ELR (cell line): Measurements from ENCODE around the gene CCDC124.

Experiments
- DNase-seq: peaks from one replicate; pipeline ENCODE4 v3.0.0-alpha.2; 2015; ENCODE audit warnings: low read depth

CCDC124 gene

GRCh38 chr19:17936379-17936778 is 3.6 kb downstream of the CCDC124 start:
- DNase-seq = no peak

- no peak for DNase-seq
Measured at GRCh38 chr19:17937371-17937900, 4.6 kb downstream of the CCDC124 start.

DNA sequence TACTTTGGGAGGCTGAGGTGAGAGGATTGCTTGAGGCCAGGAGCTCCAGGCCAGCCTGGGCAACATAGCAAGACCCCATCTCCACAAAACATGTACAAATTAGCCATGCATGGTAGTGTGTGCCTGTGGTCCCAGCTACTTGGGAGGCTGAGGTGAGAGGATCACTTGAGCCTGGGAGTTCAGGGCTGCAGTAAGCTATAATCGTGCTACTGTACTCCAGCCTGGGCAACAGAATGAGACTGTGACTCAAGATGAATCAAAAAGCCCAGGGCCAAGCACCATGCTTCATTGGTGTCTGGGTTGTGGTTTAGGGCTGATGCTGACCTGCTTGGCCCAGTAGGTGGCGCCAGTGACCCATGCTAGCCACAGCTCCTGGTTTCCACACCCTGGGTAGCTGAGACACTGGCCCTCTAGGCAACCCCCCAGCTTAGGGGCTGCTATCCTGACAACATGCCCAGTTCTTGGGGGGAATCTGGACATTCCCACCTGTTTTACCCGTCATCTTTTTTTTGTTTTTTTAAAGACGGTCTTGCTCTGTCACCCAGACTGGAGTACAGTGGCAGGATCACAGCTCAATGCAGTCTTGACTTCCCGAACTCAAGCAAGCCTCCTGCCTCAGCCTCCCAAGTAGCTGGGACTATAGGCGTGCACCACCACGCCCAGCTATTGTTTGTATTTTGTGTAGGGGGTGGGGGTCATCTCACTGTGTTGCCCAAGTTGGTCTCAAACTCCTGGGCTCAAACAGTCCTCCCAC is 5.5 kb downstream of the CCDC124 start:
- DNase-seq = peak; percentile 95

DNA sequence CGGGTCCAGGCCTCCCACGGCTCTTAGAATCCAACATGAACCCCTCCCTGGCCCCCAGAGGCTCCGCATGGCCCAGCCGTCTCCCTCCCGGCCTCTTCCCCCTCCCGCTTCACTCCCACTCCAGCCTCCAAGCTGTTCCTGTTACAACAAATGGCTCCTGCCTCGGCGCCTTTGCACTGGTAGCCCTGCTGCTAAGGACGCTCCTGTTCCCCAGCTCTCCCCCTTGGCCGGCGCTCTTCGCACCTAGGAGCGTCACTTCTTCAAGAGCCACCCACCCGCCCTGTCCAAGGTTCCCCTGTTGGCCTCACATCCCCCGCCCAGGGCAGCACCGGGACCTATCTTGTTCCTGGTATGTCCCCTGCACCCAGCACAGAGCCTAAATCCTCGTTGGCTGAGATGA is 9.4 kb downstream of the CCDC124 start:
- DNase-seq = no peak

- no peak for DNase-seq
Measured at GRCh38 chr19:17942582-17943273, 9.9 kb downstream of the CCDC124 start.

DNA sequence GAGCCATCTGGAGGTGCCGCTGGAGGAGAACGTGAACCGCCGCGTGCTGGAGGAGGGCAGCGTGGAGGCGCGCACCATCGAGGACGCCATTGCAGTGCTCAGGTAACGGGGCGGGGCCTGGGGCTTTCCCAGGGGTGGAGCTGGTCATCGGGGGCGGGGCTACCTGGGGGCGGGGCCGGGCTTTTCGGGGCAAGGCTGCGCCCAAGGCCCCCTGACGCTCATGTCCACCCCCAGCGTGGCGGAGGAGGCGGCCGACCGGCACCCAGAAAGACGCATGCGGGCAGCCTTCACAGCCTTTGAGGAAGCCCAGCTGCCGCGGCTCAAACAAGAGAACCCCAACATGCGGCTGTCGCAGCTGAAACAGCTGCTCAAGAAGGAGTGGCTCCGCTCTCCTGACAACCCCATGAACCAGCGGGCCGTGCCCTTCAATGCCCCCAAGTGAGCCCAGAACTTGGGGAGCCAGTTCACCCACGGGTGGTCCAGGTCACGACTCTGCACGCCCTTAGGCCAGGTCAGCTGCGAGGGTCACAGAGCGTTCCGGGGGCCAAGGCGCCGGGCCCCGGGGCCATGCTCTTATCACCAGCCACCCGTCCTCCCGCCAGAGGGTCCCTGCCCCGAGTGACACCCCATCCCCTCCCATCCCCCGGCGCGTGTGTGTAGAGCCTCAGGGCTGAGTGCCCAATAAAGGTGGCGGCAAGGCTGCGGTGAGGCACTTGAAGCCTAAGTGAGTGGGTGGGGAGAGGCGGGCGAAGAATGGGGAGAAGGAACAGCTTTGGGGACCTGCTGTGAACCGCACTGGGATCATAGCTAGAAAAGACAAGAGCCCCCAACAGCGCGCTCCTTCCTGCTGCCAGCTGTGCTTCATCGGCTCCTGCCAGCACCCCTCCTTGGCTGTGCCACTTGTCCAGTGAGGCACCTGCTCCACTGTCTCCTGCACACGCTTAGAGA is 10.7 kb downstream of the CCDC124 start:
- DNase-seq = no peak

GRCh38 chr19:17944301-17944700 is 11.5 kb downstream of the CCDC124 start:
- DNase-seq = peak; percentile 91

DNA sequence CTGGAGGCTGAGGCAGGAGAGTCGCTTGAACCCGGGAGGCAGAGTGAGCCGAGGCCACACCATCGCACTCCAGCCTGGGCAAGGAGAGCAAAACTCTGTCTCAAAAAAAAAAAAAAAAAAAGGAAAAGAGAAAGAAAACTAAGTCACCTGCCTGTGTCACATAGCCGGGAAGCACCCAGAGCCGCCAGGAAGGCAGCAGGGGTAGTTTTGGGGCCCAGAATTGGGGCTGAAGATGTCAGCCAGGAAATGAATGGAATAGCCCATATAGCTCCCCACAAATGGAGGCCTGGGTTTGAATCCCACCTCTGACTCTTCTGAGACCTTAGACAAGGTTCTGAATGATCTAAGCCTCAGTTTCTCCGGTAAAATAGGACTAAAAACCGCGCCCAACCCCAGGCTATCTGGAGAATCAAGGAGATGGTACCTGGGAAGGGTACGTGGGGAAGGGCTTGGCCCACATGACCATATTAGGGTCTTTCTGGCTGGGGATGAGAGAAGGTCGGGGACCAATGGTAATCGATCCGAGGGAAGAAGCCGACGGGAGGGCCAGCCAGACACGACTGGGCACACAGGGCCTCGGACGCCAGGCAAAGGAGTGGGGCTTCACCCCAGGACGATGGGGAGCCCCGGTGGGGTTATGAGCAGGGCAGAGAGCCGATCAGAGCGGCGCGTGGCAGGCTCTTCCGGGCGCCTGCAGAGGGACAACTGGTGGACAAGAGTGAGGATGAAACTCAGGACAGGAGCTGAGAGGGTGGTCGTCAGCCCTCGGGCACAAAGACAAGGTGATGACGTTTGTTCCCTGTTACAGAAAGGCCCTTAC is 14.4 kb downstream of the CCDC124 start:
- DNase-seq = no peak

DNA sequence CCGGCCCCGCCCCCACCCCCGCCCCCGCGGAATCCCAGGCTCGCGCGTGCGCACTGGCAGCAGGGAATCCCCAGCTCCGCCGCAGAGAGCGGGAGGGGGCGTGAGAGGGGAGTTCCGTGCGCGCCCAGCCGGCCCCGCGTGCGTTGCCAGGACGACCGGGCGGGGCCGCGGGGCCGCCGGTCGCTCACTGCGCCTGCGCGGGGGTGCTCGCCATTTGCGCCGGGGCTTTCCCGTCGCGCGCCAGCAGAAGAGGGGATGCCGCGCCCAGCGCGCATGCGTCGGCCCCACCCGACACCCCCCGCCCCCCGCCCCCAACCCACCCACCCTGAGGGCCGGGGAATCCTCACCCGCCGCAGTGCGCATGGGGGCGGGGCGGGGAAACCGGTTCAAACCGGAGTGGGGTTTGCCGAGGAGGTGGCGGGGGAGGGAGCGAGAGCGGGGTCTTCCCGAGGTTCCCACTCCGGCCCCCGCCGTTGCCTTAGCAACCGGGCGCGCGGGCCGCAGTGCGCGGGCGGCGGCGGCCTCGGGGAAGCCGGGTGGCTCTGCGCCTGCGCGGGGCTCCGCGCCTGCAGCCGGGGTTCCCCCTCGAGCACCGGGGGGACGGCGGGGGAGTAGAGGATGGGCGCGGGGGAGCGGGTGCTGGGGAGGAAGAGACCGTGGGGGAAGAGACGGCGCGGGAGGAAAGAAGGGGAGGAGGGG is 15.1 kb downstream of the CCDC124 start:
- DNase-seq = peak; percentile 93

GRCh38 chr19:17948514-17948900 is 15.7 kb downstream of the CCDC124 start:
- no peak for DNase-seq

- DNase-seq = no peak
Measured at GRCh38 chr19:17948931-17949930, 16.4 kb downstream of the CCDC124 start.

DNA sequence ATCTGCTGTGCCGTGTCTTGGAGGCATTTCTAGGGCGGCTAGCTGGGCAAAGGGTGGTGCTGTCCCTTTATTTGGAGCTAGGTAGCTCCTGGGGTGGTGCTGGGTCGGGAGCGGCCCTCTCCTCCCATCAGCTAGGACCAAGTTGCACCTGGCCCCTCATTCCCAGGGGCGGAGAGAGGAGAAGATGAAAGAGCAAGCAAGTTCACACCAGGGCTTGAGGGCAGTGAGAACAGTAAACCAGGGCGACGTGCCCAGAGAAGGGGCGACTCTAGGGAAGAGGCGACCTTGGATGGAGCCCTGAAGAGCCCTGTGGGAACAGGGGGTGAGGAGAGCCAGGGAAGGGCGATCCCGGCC is 17.1 kb downstream of the CCDC124 start:
- DNase-seq = no peak

DNA sequence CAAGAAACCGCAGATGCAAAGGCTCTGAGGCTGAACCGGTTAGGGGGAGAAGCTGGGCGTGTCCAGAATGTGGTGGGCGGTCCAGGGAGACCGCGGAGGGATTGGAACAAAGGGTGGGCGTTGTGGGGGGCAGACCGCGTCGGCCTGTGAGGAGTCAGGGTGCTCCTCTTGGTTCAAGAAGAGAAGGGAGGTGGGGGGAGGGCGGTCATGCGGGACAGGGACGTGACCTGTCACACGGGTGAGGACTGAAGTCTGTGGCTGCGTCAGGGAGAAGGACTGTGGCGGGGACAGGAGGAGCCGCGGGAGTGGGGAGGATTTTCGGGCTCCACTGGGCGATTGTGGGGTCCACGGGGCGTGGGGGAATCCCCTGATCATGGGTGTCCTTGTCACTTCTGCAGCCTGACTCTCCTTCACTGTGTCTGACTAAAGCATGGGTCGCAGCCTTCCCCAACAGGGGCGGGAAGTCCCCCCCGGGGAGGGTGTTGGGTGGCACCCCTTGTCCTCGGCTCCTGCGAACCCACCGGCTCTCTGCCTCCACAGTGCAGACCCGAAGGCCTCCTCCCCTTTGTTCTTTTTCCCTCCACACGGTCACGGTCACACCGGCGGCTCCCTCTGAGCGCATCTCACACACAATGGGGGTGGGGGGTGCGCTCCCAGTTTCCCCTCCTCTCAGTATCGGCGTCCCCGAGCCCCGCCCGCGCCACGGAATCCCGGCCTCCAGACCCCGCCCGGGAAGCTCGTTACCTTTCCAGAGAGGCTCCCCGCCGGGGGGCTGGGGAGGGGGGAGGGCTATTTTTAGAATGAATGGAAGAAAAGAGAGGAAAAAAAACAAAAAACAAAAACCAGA is 17.7 kb downstream of the CCDC124 start:
- no peak for DNase-seq

GRCh38 chr19:17951157-17951989 is 18.6 kb downstream of the CCDC124 start:
- DNase-seq = no peak

DNA sequence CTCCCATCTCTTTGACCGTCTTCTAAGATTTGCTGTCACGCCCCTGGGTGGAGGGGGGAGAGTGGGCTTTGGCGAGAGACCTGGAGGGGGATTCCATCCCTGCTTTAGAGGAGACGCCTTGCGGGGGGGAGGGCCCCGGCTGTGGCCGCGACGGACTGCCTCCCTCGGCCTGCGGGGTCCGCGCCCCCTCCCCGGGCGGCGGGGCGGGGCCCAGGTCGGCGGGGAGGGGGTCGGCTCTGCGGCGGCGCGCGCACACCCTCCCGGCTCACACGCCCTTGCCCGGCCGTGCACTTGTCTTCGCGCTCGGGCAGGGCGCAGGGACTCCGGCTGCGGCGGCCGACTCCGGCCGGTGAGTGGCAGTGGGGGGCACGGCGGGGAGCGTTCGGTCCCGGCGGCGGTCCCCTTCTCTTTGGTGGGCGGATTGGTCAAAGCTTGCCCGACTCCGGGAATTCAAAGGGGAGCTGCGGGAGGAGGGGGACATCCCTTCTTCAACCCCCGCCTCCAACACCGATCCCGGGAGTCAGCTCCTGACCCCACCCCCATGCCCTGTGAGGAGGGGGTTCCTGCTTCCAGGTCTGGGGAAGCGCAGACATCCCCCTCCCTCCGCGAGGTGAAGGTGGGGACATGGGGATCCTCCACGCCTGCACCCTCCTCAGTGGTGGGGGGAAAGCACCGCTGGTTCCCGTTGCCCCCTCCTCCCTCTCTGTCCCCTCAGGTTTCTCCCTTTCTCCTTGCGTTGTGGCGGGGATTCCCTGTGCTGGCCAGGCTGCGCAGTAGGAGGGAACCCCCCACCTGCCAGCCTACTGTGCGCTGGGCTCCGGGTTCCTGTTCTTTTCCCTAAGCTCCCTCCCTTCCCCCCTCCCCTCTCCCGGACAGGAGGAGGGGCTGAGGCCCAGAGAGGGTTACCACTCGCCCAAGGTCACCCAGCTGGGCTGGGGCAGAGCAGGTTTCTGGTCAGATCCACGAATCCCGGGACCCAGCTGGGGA is 19.5 kb downstream of the CCDC124 start:
- DNase-seq = no peak

GRCh38 chr19:17953316-17953801 is 20.5 kb downstream of the CCDC124 start:
- no peak for DNase-seq
